ENCODE results near the gene ASXL1. TPM values are rescaled to one million over a fixed set of nuclear protein-coding genes. Genes with fewer than 3 reads are reported as not detected.
A peak's percentile ranks its signal among the peaks of the same experiment; 100 is the strongest.

Gene ASXL1
- total and polyA plus RNA-seq, 10 of the 15 experiments (the other 5 are each of a cell fraction or from before 2014, with no cell fraction given), result 11.0 to 87.6 (median 56.8) TPM

GRCh38 chr20:32362901-32363364 lies 4.8 kb downstream of the ASXL1 start (continued):
- TF ChIP-seq, protein P1, sequence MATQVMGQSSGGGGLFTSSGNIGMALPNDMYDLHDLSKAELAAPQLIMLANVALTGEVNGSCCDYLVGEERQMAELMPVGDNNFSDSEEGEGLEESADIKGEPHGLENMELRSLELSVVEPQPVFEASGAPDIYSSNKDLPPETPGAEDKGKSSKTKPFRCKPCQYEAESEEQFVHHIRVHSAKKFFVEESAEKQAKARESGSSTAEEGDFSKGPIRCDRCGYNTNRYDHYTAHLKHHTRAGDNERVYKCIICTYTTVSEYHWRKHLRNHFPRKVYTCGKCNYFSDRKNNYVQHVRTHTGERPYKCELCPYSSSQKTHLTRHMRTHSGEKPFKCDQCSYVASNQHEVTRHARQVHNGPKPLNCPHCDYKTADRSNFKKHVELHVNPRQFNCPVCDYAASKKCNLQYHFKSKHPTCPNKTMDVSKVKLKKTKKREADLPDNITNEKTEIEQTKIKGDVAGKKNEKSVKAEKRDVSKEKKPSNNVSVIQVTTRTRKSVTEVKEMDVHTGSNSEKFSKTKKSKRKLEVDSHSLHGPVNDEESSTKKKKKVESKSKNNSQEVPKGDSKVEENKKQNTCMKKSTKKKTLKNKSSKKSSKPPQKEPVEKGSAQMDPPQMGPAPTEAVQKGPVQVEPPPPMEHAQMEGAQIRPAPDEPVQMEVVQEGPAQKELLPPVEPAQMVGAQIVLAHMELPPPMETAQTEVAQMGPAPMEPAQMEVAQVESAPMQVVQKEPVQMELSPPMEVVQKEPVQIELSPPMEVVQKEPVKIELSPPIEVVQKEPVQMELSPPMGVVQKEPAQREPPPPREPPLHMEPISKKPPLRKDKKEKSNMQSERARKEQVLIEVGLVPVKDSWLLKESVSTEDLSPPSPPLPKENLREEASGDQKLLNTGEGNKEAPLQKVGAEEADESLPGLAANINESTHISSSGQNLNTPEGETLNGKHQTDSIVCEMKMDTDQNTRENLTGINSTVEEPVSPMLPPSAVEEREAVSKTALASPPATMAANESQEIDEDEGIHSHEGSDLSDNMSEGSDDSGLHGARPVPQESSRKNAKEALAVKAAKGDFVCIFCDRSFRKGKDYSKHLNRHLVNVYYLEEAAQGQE (IDR thresholded peaks at IDR 0.05; ENCODE audit: low read depth, low read length), result no peak
- TF ChIP-seq YY1 (IDR thresholded peaks at IDR 0.05; ENCODE audit: low read depth, low read length) (no peak), GABPA (IDR thresholded peaks at IDR 0.05; ENCODE audit: low read depth) (peak; percentile 53; the same call in 1 of the 2 replicates), MXI1 (IDR thresholded peaks at IDR 0.05; ENCODE audit: low read depth, low read length) (no peak), NFYB (IDR thresholded peaks at IDR 0.05; ENCODE audit: insufficient read depth, low read depth, low read length) (no peak), ATF2 (IDR thresholded peaks at IDR 0.05; ENCODE audit: low read length) (peak; percentile 54; the same call in 1 of the 2 replicates), MAX (IDR thresholded peaks at IDR 0.05; ENCODE audit: low read depth, low read length) (no peak), ZNF207 (IDR thresholded peaks at IDR 0.05; ENCODE audit: borderline replicate concordance) (no peak), SMC3 (IDR thresholded peaks at IDR 0.05; ENCODE audit: borderline replicate concordance, low read length) (no peak), CEBPZ (IDR thresholded peaks at IDR 0.05; ENCODE audit: low read depth, low read length) (no peak), CHD1 (IDR thresholded peaks at IDR 0.05; ENCODE audit: low read depth, low read length) (no peak), SP1 (IDR thresholded peaks at IDR 0.05; ENCODE audit: low read depth, low read length) (no peak), MTA2 (IDR thresholded peaks at IDR 0.05; ENCODE audit: low read depth) (0 out of 2 replicates have a peak, but pooled peaks have one; percentile 14), RAD21 (IDR thresholded peaks at IDR 0.05; ENCODE audit: insufficient read depth, low read depth, low read length) (no peak), RAD51 (IDR thresholded peaks at IDR 0.05) (no peak), NFIC (IDR thresholded peaks at IDR 0.05; ENCODE audit: low read depth, low read length) (peak; percentile 69; the same call in 1 of the 2 replicates)
- TF ChIP-seq, protein P2, sequence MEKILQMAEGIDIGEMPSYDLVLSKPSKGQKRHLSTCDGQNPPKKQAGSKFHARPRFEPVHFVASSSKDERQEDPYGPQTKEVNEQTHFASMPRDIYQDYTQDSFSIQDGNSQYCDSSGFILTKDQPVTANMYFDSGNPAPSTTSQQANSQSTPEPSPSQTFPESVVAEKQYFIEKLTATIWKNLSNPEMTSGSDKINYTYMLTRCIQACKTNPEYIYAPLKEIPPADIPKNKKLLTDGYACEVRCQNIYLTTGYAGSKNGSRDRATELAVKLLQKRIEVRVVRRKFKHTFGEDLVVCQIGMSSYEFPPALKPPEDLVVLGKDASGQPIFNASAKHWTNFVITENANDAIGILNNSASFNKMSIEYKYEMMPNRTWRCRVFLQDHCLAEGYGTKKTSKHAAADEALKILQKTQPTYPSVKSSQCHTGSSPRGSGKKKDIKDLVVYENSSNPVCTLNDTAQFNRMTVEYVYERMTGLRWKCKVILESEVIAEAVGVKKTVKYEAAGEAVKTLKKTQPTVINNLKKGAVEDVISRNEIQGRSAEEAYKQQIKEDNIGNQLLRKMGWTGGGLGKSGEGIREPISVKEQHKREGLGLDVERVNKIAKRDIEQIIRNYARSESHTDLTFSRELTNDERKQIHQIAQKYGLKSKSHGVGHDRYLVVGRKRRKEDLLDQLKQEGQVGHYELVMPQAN (conservative IDR thresholded peaks at IDR 0.05), result no peak
- TF ChIP-seq, protein P3, sequence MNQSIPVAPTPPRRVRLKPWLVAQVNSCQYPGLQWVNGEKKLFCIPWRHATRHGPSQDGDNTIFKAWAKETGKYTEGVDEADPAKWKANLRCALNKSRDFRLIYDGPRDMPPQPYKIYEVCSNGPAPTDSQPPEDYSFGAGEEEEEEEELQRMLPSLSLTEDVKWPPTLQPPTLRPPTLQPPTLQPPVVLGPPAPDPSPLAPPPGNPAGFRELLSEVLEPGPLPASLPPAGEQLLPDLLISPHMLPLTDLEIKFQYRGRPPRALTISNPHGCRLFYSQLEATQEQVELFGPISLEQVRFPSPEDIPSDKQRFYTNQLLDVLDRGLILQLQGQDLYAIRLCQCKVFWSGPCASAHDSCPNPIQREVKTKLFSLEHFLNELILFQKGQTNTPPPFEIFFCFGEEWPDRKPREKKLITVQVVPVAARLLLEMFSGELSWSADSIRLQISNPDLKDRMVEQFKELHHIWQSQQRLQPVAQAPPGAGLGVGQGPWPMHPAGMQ (IDR thresholded peaks at IDR 0.05; ENCODE audit: borderline replicate concordance), result no peak
